Prostate gland (tissue), 2 donors: Measurements from ENCODE around the gene OR7G2. TPM values are rescaled to one million over a fixed set of nuclear protein-coding genes. Genes with fewer than 3 reads are reported as not detected.

ENCODE experiments used
- DNase-seq: peaks from one replicate; pipeline ENCODE4 v3.0.0-alpha.2; 2019; ENCODE audit warnings: low spot score
- H3K27ac ChIP-seq, 2 donors: fragments of 200-600 bp; sonication (generic); 2 replicates each; pipeline ENCODE4 v1.5.1; 2017 to 2019
- H3K27me3 ChIP-seq: fragments of 200-600 bp; sonication (generic); replicated peaks from 2 replicates; pipeline ENCODE4 v1.5.1; 2019; ENCODE audit not compliant: insufficient read depth
- H3K36me3 ChIP-seq, 2 donors: fragments of 200-600 bp; sonication (generic); 1 replicate in 1 of 2; 2 replicates in 1 of 2; pipeline versions ENCODE4 v1.5.1 to v1.8.1; 2017 to 2019
- H3K4me1 ChIP-seq: fragments of 200-600 bp; sonication (generic); replicated peaks from 2 replicates; pipeline ENCODE4 v1.5.1; 2019
- H3K4me3 ChIP-seq, 2 donors: fragments of 200-600 bp; sonication (generic); 2 replicates each; pipeline ENCODE4 v1.5.1; 2017 to 2019
- H3K9me3 ChIP-seq: fragments of 200-600 bp; sonication (generic); 2 replicates; pipeline ENCODE4 v1.5.1; 2017
- POLR2A ChIP-seq: fragments of 450-650 bp; IDR thresholded peaks from one replicate; pipeline ENCODE4 v1.6.1; 2016; ENCODE audit warnings: antibody characterized with exemption, mild to moderate bottlenecking
- POLR2AphosphoS5 ChIP-seq: sonication (generic); formaldehyde crosslinking; IDR thresholded peaks from one replicate; pipeline ENCODE4 v1.6.1; 2017; ENCODE audit warnings: antibody characterized with exemption
- WGBS: methylation state at CpG from one replicate; pipeline ENCODE4 v1.1.5; 2018; 5-methylcytosine and 5-hydroxymethylcytosine counted together
- intact Hi-C: fragments of 100-400 bp; cut with DNase I; formaldehyde crosslinking; loops from one replicate; pipeline ENCODE4 v1.14.2; 2022
- total RNA-seq, 2 donors: library from RNA; depleted of rRNA; stranded (reverse); fragments of >200 nt; gene quantifications; one replicate each; pipeline ENCODE4 v1.1.0, GENCODE V29; 2016
- TF ChIP-seq, protein P1 (sequence below), 4 experiments: fragments of 200-600 bp in 2 of 4; fragments of 450-650 bp in 2 of 4; sonication (generic) in 2 of 4; IDR thresholded peaks; 1 replicate in 3 of 4; 2 replicates in 1 of 4; pipeline ENCODE4 v1.5.1; 2016 to 2019; ENCODE audit warnings: antibody characterized with exemption in 4 of 4, mild to moderate bottlenecking in 2 of 4, moderate library complexity in 2 of 4

OR7G2 gene
- total RNA-seq = not detected

GRCh38 chr19:9107375-9107774 is at the start of gene OR7G2:
OR7G2 (minus strand) TSS chr19:9107475; CDS start chr19:9103243, 4,232 bp downstream.
- no peak for DNase-seq
- Histone ChIP-seq H3K4me1 (no peaks in the 10 kb centered on the region), H3K9me3 (no peaks in the 10 kb centered on the region), H3K27ac (no peak within 1 kb of the TSS), H3K4me3 (no peak within 1 kb of the TSS), H3K36me3 (no peaks in the 10 kb centered on the region), H3K27me3 (no peaks in the 10 kb centered on the region)
- intact Hi-C loops = no loop called here
- TF ChIP-seq POLR2A (no peak), POLR2AphosphoS5 (no peak)
- TF ChIP-seq, protein P1, sequence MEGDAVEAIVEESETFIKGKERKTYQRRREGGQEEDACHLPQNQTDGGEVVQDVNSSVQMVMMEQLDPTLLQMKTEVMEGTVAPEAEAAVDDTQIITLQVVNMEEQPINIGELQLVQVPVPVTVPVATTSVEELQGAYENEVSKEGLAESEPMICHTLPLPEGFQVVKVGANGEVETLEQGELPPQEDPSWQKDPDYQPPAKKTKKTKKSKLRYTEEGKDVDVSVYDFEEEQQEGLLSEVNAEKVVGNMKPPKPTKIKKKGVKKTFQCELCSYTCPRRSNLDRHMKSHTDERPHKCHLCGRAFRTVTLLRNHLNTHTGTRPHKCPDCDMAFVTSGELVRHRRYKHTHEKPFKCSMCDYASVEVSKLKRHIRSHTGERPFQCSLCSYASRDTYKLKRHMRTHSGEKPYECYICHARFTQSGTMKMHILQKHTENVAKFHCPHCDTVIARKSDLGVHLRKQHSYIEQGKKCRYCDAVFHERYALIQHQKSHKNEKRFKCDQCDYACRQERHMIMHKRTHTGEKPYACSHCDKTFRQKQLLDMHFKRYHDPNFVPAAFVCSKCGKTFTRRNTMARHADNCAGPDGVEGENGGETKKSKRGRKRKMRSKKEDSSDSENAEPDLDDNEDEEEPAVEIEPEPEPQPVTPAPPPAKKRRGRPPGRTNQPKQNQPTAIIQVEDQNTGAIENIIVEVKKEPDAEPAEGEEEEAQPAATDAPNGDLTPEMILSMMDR (IDR thresholded peaks at IDR 0.05) = no peak
- 31% methylated on average over 8 of the region's 8 CpGs for WGBS

GRCh38 chr19:9156304-9156703 is 49.0 kb upstream of the OR7G2 start:
- WGBS = 91% methylated on average over 1 of the region's 1 CpG
- Histone ChIP-seq H3K27ac (no peak overlapping the region), H3K9me3 (no peaks in the 10 kb centered on the region), H3K27me3 (no peaks in the 10 kb centered on the region), H3K4me3 (no peak overlapping the region), H3K4me1 (no peaks in the 10 kb centered on the region), H3K36me3 (peaks cover 21 to 25% of the 10 kb centered on the region in 2 donors)
- TF ChIP-seq POLR2A (no peak), POLR2AphosphoS5 (no peak)
- TF ChIP-seq, protein P1 (IDR thresholded peaks at IDR 0.05) = no peak
- intact Hi-C loops = no loop called here
- DNase-seq = no peak

GRCh38 chr19:9155591-9155990 is 48.3 kb upstream of the OR7G2 start:
- Histone ChIP-seq H3K4me1 (no peaks in the 10 kb centered on the region), H3K27me3 (no peaks in the 10 kb centered on the region), H3K27ac (no peak overlapping the region), H3K9me3 (no peaks in the 10 kb centered on the region), H3K4me3 (no peak overlapping the region), H3K36me3 (peaks cover 18 to 21% of the 10 kb centered on the region in 2 donors)
- TF ChIP-seq POLR2A (no peak), POLR2AphosphoS5 (no peak)
- TF ChIP-seq, protein P1 (IDR thresholded peaks at IDR 0.05) = no peak
- WGBS = 95% methylated on average over 4 of the region's 4 CpGs
- DNase-seq = no peak
- intact Hi-C loops = no loop called here

DNA sequence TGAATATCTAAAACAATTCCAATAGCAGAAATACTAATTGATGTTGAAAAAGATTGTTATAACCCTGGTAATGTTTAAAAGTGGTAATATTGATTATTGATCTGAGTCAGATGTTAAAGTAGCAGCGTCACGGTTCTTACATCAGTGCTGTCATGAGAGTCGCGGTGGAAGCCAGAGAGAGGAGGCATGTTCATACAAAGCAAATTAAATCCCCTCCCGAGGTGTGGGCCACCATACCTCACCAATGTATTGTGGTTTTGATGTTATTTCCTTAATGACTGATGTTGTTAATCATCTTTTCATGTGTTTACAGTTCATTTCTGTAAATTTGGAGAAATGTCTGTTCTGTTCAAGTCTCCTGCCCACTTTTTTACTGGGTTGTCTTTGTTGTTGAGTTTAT is 44.1 kb upstream of the OR7G2 start:
- intact Hi-C loops = no loop called here
- 96% methylated on average over 5 of the region's 5 CpGs for WGBS
- H3K36me3 ChIP-seq = peaks cover 2% of the 10 kb centered on the region in 2 donors

DNA sequence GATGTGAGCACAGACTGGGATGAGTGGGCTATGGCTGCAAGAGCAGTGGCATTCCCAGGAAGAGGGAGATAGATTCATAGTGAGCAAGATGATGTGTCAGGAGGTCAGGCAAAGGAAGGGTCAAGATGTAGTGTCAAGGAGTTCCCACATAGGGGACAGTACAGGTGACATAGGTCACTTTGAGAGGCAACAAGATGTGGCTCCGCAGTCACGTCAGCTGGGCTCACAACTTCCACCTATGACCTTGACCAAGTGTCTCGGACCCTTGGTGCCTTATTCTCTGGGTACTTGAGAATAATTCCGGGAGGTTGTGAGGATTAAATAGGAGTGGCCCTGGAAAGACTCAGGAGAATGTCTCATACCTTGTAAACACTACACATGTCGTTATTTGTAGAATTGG is 43.4 kb upstream of the OR7G2 start:
- H3K4me3 ChIP-seq = no peak overlapping the region
- no peaks in the 10 kb centered on the region for H3K4me1 ChIP-seq
- 96% methylated on average over 5 of the region's 5 CpGs for WGBS
- no peaks in the 10 kb centered on the region for H3K9me3 ChIP-seq
- H3K36me3 ChIP-seq = no peaks in the 10 kb centered on the region
- DNase-seq = no peak
- no peak for TF ChIP-seq POLR2AphosphoS5
- TF ChIP-seq, protein P1 (IDR thresholded peaks at IDR 0.05) = no peak
- no peaks in the 10 kb centered on the region for H3K27me3 ChIP-seq
- H3K27ac ChIP-seq = no peak overlapping the region
- intact Hi-C loops = no loop called here

More for the DNA sequence above, 44.1 kb upstream of the OR7G2 start:
- Histone ChIP-seq H3K9me3 (no peaks in the 10 kb centered on the region), H3K4me1 (no peaks in the 10 kb centered on the region), H3K4me3 (no peak overlapping the region), H3K27ac (no peak overlapping the region), H3K27me3 (no peaks in the 10 kb centered on the region)
- TF ChIP-seq, protein P1 (IDR thresholded peaks at IDR 0.05) = no peak
- no peak for TF ChIP-seq POLR2AphosphoS5
- no peak for DNase-seq
